Psoas muscle (tissue), 8 donors: ENCODE results near the gene TSC22D3. TPM values are rescaled to one million over a fixed set of nuclear protein-coding genes. Genes with fewer than 3 reads are reported as not detected.
"Not testable (repeated sequence)": the region's sequence is repeated elsewhere in the genome, so short reads cannot be mapped to it uniquely, and the experiment has no call there.

Source experiments
- ATAC-seq, 4 donors: fragments of 200-7000 bp; cut with Tn5 transposase; one replicate each; pipeline ENCODE4 v1.9.1; 2020; ENCODE audit warnings: moderate library complexity in 3 of 4, mild to moderate bottlenecking in 2 of 4
- DNase-seq, 2 donors: peaks; one replicate each; pipeline ENCODE4 v3.0.0-alpha.2; 2020
- H3K27ac ChIP-seq: fragments of 200-600 bp; one replicate; pipeline ENCODE4 v1.8.0; 2022
- H3K27me3 ChIP-seq, 3 donors: fragments of 200-600 bp in 1 of 3; one replicate each; pipeline versions ENCODE4 v1.6.1 to v1.8.0; 2013 to 2022; ENCODE audit warnings: low read length in 2 of 3, mild to moderate bottlenecking in 2 of 3, moderate library complexity in 1 of 3; ENCODE audit not compliant: insufficient read depth in 3 of 3
- H3K36me3 ChIP-seq, 2 donors: fragments of 200-600 bp in 1 of 2; one replicate each; pipeline versions ENCODE4 v1.6.1 to v1.8.0; 2013 to 2022; ENCODE audit warnings: low read depth in 1 of 2, mild to moderate bottlenecking in 1 of 2, moderate library complexity in 1 of 2; ENCODE audit not compliant: insufficient read depth in 1 of 2
- H3K4me1 ChIP-seq: fragments of 200-600 bp; one replicate; pipeline ENCODE4 v1.8.0; 2022
- H3K4me3 ChIP-seq: fragments of 200-600 bp; one replicate; pipeline ENCODE4 v1.8.0; 2022; ENCODE audit warnings: mild to moderate bottlenecking
- H3K9me3 ChIP-seq: fragments of 200-600 bp; one replicate; pipeline ENCODE4 v1.8.0; 2022
- whole genome bisulfite sequencing, 3 donors: extraction: QIAGEN DNeasy Blood & Tissue Kit; methylation state at CpG; one replicate each; pipeline versions ENCODE4 v1.1.6 to v1.1.7; 2013; 5-methylcytosine and 5-hydroxymethylcytosine counted together
- intact Hi-C, 2 donors: fragments of 100-400 bp; cut with DNase I; formaldehyde crosslinking; loops; one replicate each; pipeline versions ENCODE4 v1.11.0 to v1.14.2; 2022
- polyA plus RNA-seq, 3 donors: library from polyadenylated mRNA; stranded (reverse); fragments of 200-250 nt; gene quantifications; one replicate each; pipeline ENCODE4 v1.2.3, GENCODE V29; 2013
- total RNA-seq, 4 donors: library from RNA; stranded (reverse); fragmentation: NEBNext Ultra II Directional in 2 of 4; extraction: Animal tissue kit (Norgen Biotek cat#: 25700) in 2 of 4; gene quantifications; one replicate each; pipeline versions ENCODE4 v1.2.1 to v1.2.4, GENCODE V29; 2021 to 2023
- TF ChIP-seq, protein P1 (sequence below): fragments of 200-600 bp; IDR thresholded peaks from one replicate; pipeline ENCODE4 v1.8.0; 2022; ENCODE audit warnings: antibody characterized with exemption
- donor health status: healthy with polysubstance abuse.
- donor health status: DM: no; HTN: no; CAD: no; lungs with moderate emphysema.
- donor health status: Bipolar disorder and iron deficiency.
- donor health status: healthy.
- donor health status: DM: yes; HTN: yes; CAD: no.
- donor health status: DM: no; HTN: no; CAD: no.
- donor health status: DM: no; HTN: no; CAD: no.
- donor health status: DM: yes; HTN: yes; CAD: no.

The TSC22D3 gene
- total and polyA plus RNA-seq, 7 donors: 23.7 to 1,236 (median 310) TPM

DNA sequence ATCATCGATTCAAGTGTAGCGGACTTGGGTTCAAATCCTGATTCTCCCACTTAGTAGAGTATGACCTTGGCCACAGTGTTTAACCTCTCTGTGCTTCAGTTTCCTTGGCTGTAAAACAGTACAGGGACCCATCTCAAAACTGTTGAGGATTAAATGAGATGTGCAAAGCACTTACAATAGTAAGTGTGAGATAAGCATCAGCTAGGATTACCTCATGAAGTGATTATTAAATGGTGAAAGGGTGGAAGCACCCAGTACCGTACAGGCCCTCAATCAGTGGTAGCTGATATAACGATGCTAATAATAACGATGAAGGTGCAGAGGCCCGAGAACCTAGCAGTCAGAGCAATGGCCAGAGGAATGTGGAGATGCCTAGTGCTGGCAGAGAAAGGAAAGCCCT lies 102.2 kb downstream of the TSC22D3 start:
- peaks cover 0 to 10% (median 0%) of the 10 kb centered on the region in 3 donors for H3K27me3 ChIP-seq
- H3K27ac ChIP-seq: peak overlapping the region; percentile 83
- intact Hi-C loops: loop anchor here in 1 of 2 donors (1.0 to 2.0 kb wide), 2 partner anchors 45 to 103 kb away; partner anchors contain the start of gene NCBP2L
- H3K4me1 ChIP-seq: peaks cover 24% of the 10 kb centered on the region
- peak in 2 of 4 donors; percentile 3 to 8 for ATAC-seq
- WGBS, 3 donors: 34 to 68% (median 60%) methylated on average over 6 of the region's 6 CpGs
- H3K9me3 ChIP-seq: no peaks in the 10 kb centered on the region
- no peak overlapping the region for H3K4me3 ChIP-seq
- no peak for DNase-seq
- H3K36me3 ChIP-seq: no peaks in the 10 kb centered on the region
- TF ChIP-seq, protein P1, sequence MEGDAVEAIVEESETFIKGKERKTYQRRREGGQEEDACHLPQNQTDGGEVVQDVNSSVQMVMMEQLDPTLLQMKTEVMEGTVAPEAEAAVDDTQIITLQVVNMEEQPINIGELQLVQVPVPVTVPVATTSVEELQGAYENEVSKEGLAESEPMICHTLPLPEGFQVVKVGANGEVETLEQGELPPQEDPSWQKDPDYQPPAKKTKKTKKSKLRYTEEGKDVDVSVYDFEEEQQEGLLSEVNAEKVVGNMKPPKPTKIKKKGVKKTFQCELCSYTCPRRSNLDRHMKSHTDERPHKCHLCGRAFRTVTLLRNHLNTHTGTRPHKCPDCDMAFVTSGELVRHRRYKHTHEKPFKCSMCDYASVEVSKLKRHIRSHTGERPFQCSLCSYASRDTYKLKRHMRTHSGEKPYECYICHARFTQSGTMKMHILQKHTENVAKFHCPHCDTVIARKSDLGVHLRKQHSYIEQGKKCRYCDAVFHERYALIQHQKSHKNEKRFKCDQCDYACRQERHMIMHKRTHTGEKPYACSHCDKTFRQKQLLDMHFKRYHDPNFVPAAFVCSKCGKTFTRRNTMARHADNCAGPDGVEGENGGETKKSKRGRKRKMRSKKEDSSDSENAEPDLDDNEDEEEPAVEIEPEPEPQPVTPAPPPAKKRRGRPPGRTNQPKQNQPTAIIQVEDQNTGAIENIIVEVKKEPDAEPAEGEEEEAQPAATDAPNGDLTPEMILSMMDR: no peak

DNA sequence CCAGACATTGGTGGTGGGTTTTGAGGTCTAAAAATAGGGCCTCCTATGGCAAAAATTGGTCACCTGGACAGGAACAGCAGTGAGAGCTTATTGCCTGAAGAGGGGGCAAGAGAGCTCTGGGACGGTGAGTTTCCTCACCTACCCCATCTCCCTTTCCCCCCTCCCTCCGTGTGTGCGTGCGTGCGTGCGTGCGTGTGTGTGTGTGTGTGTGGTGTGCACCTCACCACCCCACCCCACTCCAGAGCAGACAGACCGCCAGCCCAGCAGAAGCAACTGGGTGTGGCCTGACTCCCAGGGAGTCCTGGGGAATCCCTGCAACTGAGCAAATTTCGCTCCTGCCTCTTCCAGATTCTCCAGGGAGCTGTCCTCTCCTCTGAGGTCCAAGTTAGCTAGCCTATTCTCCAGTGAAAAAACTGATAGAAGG lies 102.6 kb downstream of the TSC22D3 start:
- ATAC-seq (peak; percentile 57 to 69 (median 62)), DNase-seq (peak; percentile 75 to 88)
- H3K4me1 ChIP-seq: peaks cover 24% of the 10 kb centered on the region
- H3K36me3 ChIP-seq: no peaks in the 10 kb centered on the region
- peaks cover 0 to 7% (median 0%) of the 10 kb centered on the region in 3 donors for H3K27me3 ChIP-seq
- no peak overlapping the region for H3K4me3 ChIP-seq
- intact Hi-C loops: loop anchor here in 1 of 2 donors (1.0 to 2.0 kb wide), 2 partner anchors 45 to 104 kb away; partner anchors contain the start of gene NCBP2L
- TF ChIP-seq, protein P1: peak; percentile 61
- H3K27ac ChIP-seq: peak overlapping the region; percentile 83
- no peaks in the 10 kb centered on the region for H3K9me3 ChIP-seq
- 4 to 24% (median 9%) methylated on average over 2 to 9 of the region's 9 CpGs for WGBS, 3 donors

DNA sequence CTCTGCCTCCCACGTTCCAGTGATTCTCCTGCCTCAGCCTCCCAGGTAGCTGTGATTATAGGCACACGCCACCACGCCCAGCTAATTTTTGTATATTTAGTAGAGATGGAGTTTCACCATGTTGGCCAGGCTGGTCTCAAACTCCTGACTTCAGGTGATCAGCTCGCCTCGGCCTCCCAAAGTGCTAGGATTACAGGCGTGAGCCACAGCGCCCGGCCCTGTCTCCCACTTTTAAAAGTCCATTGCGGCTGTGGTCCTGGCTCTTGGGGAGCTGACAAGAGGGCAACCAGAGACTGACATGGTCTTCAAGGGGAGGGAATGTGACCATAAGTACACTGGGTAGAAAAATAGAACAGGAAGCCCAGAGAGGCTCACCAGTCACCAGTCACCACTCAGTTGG lies 104.3 kb downstream of the TSC22D3 start:
- H3K9me3 ChIP-seq, H3K4me3 ChIP-seq, H3K27ac ChIP-seq, ATAC-seq, intact Hi-C loops, DNase-seq, H3K36me3 ChIP-seq: not testable (repeated sequence)
- WGBS, 3 donors: 82 to 99% (median 92%) methylated on average over 9 of the region's 9 CpGs
- Histone ChIP-seq H3K27me3 (peaks cover 0 to 14% (median 0%) of the 10 kb centered on the region in 3 donors), H3K4me1 (peaks cover 24% of the 10 kb centered on the region)

DNA sequence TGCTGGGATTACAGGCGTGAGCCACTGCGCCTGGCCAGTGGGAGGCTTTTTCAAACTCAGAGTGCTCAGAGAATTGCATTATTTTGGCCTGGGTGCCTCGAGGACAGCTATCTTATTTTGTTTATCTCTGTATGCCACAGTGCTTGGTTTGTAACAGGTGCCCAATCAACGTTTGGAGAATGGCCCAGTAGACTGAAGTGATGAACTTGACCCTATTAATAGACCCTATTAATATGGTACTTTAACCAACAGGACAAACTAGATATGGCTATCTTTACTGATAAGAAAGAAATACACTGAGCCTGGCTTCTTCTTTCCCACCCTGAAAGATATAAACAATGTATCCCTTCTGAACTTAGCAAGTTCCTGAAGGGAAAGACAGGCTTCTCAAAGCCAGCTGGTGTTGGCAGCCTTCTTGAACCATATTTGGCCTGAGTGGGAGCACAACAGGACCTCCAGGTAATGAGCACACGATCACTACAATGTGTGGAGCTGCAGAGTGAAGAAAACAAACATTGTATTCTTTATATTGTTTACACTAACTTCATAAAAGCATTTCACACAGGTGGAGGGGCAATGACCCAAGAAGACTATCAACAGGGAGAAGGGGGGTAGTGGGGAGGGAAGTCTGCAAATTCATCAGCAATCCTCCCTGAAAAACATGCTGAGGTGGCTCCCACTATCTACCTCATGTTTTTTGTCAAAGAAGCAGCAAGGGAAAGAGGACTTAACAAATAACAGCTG lies 105.5 kb downstream of the TSC22D3 start:
- peak overlapping the region; percentile 38 for H3K27ac ChIP-seq
- ATAC-seq: peak in 1 of 4 donors; percentile 48
- intact Hi-C loops: no loop called here

DNA sequence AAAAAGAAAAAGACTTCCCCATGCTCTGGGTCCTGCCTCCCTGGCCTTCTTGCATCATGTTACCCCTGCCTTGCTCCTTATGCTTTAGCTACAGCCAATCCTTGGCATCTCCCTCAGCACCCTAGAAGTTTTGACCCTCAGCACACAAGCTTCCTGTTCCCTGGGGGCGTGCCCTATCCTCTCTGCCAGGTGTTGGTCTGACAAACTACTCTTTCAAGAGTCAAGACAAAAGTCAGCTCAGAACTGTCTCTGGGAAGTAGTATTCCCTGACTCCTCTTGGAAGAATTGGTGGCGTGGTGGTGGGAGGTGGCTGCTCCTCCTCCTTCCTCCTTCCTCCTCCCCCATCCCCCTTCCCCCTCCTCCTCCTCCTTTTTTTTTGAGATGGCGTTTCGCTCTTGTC lies 106.3 kb downstream of the TSC22D3 start:
- no peak overlapping the region for H3K27ac ChIP-seq
- intact Hi-C loops: no loop called here
- DNase-seq: no peak
- H3K9me3 ChIP-seq: no peaks in the 10 kb centered on the region
- H3K4me1 ChIP-seq: peaks cover 11% of the 10 kb centered on the region
- H3K27me3 ChIP-seq: peaks cover 0 to 7% (median 0%) of the 10 kb centered on the region in 3 donors
- TF ChIP-seq, protein P1: no peak
- 57 to 72% (median 64%) methylated on average over 2 to 4 of the region's 4 CpGs for WGBS, 3 donors
- H3K36me3 ChIP-seq: peaks cover 0 to 5% of the 10 kb centered on the region in 2 donors
- no peak overlapping the region for H3K4me3 ChIP-seq
- ATAC-seq: no peak

More for the DNA sequence above, 105.5 kb downstream of the TSC22D3 start:
- no peak for DNase-seq
- Histone ChIP-seq H3K9me3 (no peaks in the 10 kb centered on the region), H3K27me3 (peaks cover 0 to 11% (median 0%) of the 10 kb centered on the region in 3 donors), H3K4me3 (no peak overlapping the region), H3K4me1 (peaks cover 17% of the 10 kb centered on the region), H3K36me3 (no peaks in the 10 kb centered on the region)
- WGBS, 3 donors: 30 to 46% (median 37%) methylated on average over 5 of the region's 5 CpGs
- TF ChIP-seq, protein P1: no peak

DNA sequence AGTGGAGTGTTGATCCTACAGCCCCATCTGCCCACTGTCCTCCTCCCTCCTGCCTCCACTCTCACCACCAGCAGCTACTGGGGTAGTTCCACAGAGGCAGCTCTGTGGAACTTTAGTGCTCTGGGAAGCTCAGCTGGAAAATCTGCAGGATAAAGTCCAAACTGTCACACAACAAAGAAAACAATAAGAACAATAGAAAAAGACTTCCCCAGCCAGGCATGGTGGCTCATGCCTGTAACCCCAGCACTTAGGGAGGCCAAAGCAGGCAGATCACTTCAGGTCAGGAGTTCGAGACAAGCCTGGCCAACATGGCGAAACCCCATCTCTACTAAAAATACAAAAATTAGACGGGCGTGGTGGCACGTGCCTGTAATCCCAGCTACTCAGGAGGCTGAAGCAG lies 106.9 kb downstream of the TSC22D3 start:
- 70 to 81% (median 73%) methylated on average over 4 to 5 of the region's 5 CpGs for WGBS, 3 donors
- H3K36me3 ChIP-seq, H3K27me3 ChIP-seq, H3K27ac ChIP-seq, H3K4me1 ChIP-seq, H3K9me3 ChIP-seq, intact Hi-C loops, H3K4me3 ChIP-seq, DNase-seq, ATAC-seq: not testable (repeated sequence)
